Astrocyte (in vitro differentiated cells and primary cell): Measurements from ENCODE around the gene TRABD2A.

Source experiments
- CTCF ChIP-seq: IDR thresholded peaks from 2 replicates; pipeline ENCODE4 v1.5.1; 2011; ENCODE audit warnings: low read depth, mild to moderate bottlenecking, inconsistent platforms, low read length, moderate library complexity; ENCODE audit not compliant: insufficient read depth
- EZH2 ChIP-seq: IDR thresholded peaks from 2 replicates; pipeline ENCODE4 v1.6.1; 2012; ENCODE audit warnings: mild to moderate bottlenecking, low read length, inconsistent platforms; ENCODE audit not compliant: insufficient read depth

GRCh38 chr2:84899304-84900204 is 18.7 kb upstream of the TRABD2A start:
- TF ChIP-seq EZH2 (no peak), CTCF (no peak)
